Muscle layer of duodenum (tissue), 2 donors: ENCODE results near the gene RIPOR3.
A peak's percentile ranks its signal among the peaks of the same experiment; 100 is the strongest.

Source experiments
- H3K27ac ChIP-seq: one replicate; pipeline ENCODE4 v1.7.0; 2013; ENCODE audit warnings: mild to moderate bottlenecking, low read length
- H3K27me3 ChIP-seq: one replicate; pipeline ENCODE4 v1.7.0; 2013; ENCODE audit warnings: low read depth, mild to moderate bottlenecking, control low read depth, low read length
- H3K36me3 ChIP-seq, 2 donors: one replicate each; pipeline ENCODE4 v1.7.0; 2013; ENCODE audit warnings: low read length in 2 of 2, control low read depth in 1 of 2, mild to moderate bottlenecking in 1 of 2; ENCODE audit not compliant: insufficient read depth in 2 of 2, control insufficient read depth in 1 of 2
- H3K4me1 ChIP-seq, 2 donors: one replicate each; pipeline ENCODE4 v1.7.0; 2013; ENCODE audit warnings: low read length in 2 of 2, mild to moderate bottlenecking in 2 of 2, control low read depth in 1 of 2, moderate library complexity in 1 of 2; ENCODE audit not compliant: insufficient read depth in 2 of 2, control insufficient read depth in 1 of 2
- H3K4me3 ChIP-seq, 2 donors: one replicate each; pipeline ENCODE4 v1.7.0; 2013; ENCODE audit warnings: low read length in 2 of 2, low read depth in 1 of 2, mild to moderate bottlenecking in 1 of 2
- H3K9me3 ChIP-seq, 2 donors: one replicate each; pipeline ENCODE4 v1.7.0; 2013; ENCODE audit warnings: low read length in 2 of 2, control low read depth in 1 of 2, mild to moderate bottlenecking in 1 of 2; ENCODE audit not compliant: control insufficient read depth in 1 of 2
- donor health status: healthy.

The RIPOR3 gene

GRCh38 chr20:50568549-50568942, 122.8 kb downstream of the RIPOR3 start:
- Histone ChIP-seq H3K9me3 (no peaks in the 10 kb centered on the region), H3K4me1 (peaks cover 7 to 27% of the 10 kb centered on the region in 2 donors), H3K27ac (no peak overlapping the region), H3K27me3 (no peaks in the 10 kb centered on the region), H3K36me3 (peaks cover 20 to 37% of the 10 kb centered on the region in 2 donors), H3K4me3 (no peak overlapping the region)

DNA sequence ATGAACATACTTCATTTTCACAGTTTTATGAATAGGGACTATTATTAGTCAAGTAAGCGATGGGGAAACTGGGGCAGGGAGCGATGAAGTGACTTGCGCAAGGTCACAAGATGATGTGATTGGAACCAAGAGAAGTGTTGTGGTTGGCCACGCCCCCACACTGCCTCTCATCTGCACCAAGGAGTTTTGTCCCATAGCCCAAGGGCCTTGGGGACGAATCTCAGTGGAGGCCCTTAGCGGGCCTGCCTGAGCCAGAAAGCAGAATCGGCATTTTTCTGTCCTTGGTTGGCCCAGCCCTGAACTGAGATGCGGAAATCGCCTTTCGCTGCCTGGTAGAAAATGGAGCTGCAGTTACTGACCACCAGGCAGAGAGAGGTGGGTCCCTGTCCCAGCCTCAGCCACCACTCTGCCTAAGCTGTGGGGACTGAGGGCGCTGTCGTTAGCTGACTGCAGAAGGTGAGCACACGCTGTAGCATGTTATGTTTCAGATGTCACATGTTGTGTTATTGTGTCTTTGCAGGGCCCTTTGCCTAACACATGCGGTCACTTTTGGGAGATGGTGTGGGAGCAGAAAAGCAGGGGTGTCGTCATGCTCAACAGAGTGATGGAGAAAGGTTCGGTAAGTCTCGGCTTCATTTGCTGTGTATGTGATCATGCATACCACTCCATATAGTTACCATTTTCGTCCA, 123.3 kb downstream of the RIPOR3 start:
- peaks cover 20 to 37% of the 10 kb centered on the region in 2 donors for H3K36me3 ChIP-seq
- H3K4me1 ChIP-seq = peaks cover 1 to 27% of the 10 kb centered on the region in 2 donors
- no peak overlapping the region for H3K27ac ChIP-seq
- H3K27me3 ChIP-seq = no peaks in the 10 kb centered on the region
- H3K9me3 ChIP-seq = no peaks in the 10 kb centered on the region
- no peak overlapping the region for H3K4me3 ChIP-seq

- H3K36me3 ChIP-seq = peaks cover 25 to 42% of the 10 kb centered on the region in 2 donors
- H3K9me3 ChIP-seq = no peaks in the 10 kb centered on the region
- H3K27me3 ChIP-seq = no peaks in the 10 kb centered on the region
- H3K4me3 ChIP-seq = no peak overlapping the region
- peaks cover 0 to 33% of the 10 kb centered on the region in 2 donors for H3K4me1 ChIP-seq
- H3K27ac ChIP-seq = no peak overlapping the region
Measured at GRCh38 chr20:50565871-50566270, 125.5 kb downstream of the RIPOR3 start.

DNA sequence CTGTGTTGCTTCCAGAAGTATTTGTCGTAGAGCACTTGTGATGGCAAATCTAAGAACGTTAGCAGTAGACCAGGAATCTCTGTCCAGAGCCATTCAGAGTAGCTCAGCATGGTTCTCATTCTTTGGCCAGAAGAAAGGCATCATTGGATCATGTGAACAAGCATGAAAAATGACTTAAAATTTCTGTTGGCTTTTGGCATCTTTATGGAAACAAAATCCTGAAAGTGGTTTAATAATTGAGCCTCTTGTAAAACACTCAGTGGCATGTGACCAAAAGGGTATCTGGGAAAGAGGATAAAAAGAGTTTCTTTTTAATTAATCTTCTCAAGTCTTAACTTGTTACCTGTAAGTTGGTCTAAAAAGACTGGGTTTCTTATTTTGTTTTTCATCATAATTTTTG, 126.0 kb downstream of the RIPOR3 start:
- Histone ChIP-seq H3K36me3 (peaks cover 25 to 42% of the 10 kb centered on the region in 2 donors), H3K4me1 (peaks cover 0 to 32% of the 10 kb centered on the region in 2 donors), H3K4me3 (no peak overlapping the region), H3K27me3 (no peaks in the 10 kb centered on the region), H3K9me3 (no peaks in the 10 kb centered on the region), H3K27ac (no peak overlapping the region)

DNA sequence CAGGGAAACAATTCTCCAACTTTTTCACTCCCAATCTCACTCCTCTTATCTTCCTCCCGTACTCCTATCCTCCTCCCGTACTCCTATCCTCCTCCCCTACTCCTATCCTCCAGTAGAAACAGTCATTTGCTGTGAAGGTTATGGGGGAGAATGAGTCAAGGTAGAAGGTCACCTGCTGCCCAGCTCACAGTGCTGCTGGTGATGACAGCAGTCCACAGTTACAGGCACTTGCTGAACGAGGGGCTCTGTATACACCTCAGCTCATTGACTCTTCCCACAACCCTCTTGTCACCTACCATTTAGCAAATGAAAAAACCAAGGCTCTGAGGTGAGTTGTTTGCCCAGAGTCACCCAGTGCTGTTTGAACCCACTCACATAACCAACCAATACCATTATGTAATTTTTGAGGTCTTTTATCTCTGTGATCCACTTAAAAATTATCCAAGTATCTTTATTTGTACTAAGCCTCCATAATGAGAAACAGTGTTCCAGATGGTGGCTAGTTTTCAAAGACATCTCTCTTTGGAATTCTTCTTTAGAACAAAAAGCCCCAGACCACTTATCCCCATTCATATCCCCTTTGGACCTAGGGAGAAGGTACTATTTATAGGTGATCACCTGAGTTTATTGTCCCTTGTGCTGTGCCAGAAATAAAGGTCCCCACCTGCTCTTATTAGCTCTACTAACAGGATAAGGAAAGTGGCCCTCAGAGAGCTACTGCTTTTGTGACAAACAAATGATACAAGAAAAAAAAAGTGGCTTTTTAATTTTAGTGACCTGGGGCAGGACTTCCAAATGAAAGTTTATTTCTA, 128.0 kb downstream of the RIPOR3 start:
- H3K4me3 ChIP-seq = no peak overlapping the region
- no peaks in the 10 kb centered on the region for H3K27me3 ChIP-seq
- peaks cover 14 to 23% of the 10 kb centered on the region in 2 donors for H3K36me3 ChIP-seq
- H3K27ac ChIP-seq = no peak overlapping the region
- H3K4me1 ChIP-seq = peaks cover 0 to 39% of the 10 kb centered on the region in 2 donors
- no peaks in the 10 kb centered on the region for H3K9me3 ChIP-seq

- peaks cover 0 to 39% of the 10 kb centered on the region in 2 donors for H3K4me1 ChIP-seq
- no peak overlapping the region for H3K27ac ChIP-seq
- H3K4me3 ChIP-seq = no peak overlapping the region
- H3K27me3 ChIP-seq = no peaks in the 10 kb centered on the region
- peaks cover 8 to 17% of the 10 kb centered on the region in 2 donors for H3K36me3 ChIP-seq
- no peaks in the 10 kb centered on the region for H3K9me3 ChIP-seq
Measured at GRCh38 chr20:50562262-50562701, 129.1 kb downstream of the RIPOR3 start.

DNA sequence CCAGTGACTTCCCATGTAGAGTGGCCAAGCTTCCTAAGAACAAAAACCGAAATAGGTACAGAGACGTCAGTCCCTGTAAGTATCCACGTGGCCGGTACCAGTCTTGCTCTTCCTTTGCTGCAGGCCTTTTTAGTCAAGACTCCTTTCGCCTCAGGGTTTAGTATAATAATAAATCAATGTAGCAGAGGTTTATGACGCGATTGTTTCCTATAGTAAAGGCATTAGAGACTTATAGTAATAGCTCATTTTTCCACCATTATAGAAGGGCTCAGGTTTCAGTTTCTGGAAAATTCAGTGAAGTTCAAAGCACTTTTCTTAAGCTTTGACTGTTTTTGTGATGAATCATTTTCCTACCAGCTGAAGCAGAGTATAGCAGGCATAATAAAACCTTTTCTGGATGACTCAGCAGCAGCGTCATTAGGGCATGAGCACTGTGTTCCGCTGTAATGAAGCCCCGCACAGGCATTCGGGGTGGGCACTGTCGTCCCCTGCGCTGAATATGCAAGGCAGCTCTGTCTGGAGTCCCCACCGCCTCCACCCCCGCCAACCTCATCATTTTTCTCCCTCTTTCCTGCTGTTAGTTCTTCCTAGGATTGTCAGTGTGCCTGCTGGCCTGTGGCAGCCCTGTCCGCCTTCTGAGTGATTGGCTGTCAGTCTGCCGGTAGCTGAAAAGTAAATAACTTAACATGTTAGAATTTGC, 129.8 kb downstream of the RIPOR3 start:
- Histone ChIP-seq H3K9me3 (no peaks in the 10 kb centered on the region), H3K4me1 (peaks cover 0 to 39% of the 10 kb centered on the region in 2 donors), H3K4me3 (no peak overlapping the region), H3K27ac (peak overlapping the region; percentile 10), H3K27me3 (no peaks in the 10 kb centered on the region), H3K36me3 (peaks cover 8 to 17% of the 10 kb centered on the region in 2 donors)

GRCh38 chr20:50560867-50561266, 130.5 kb downstream of the RIPOR3 start:
- Histone ChIP-seq H3K27ac (peak overlapping the region; percentile 10), H3K27me3 (no peaks in the 10 kb centered on the region), H3K4me1 (peaks cover 0 to 39% of the 10 kb centered on the region in 2 donors), H3K9me3 (no peaks in the 10 kb centered on the region), H3K4me3 (no peak overlapping the region), H3K36me3 (peaks cover 8 to 15% of the 10 kb centered on the region in 2 donors)

- Histone ChIP-seq H3K27me3 (no peaks in the 10 kb centered on the region), H3K4me3 (no peak overlapping the region), H3K36me3 (peaks cover 7 to 10% of the 10 kb centered on the region in 2 donors), H3K4me1 (peaks cover 0 to 33% of the 10 kb centered on the region in 2 donors), H3K27ac (no peak overlapping the region), H3K9me3 (no peaks in the 10 kb centered on the region)
Measured at GRCh38 chr20:50559856-50560638, 131.3 kb downstream of the RIPOR3 start.

- peaks cover 5 to 9% of the 10 kb centered on the region in 2 donors for H3K36me3 ChIP-seq
- H3K27ac ChIP-seq = no peak overlapping the region
- no peaks in the 10 kb centered on the region for H3K9me3 ChIP-seq
- no peaks in the 10 kb centered on the region for H3K27me3 ChIP-seq
- peaks cover 0 to 32% of the 10 kb centered on the region in 2 donors for H3K4me1 ChIP-seq
- H3K4me3 ChIP-seq = no peak overlapping the region
Measured at GRCh38 chr20:50559149-50559548, 132.2 kb downstream of the RIPOR3 start.
